GM13977 (cell line): ENCODE results near the gene GNAT1.

Experiments
- DNase-seq: peaks from one replicate; pipeline ENCODE4 v3.0.0; 2012; ENCODE audit warnings: low spot score
- CTCF ChIP-seq: IDR thresholded peaks from 2 replicates; pipeline ENCODE4 v1.5.1; 2012; ENCODE audit warnings: mild to moderate bottlenecking, control low read depth; ENCODE audit not compliant: insufficient read depth; ENCODE audit errors: extremely low read depth, missing control alignments
- in situ Hi-C: fragments of 300-500 bp; cut with MboI; formaldehyde crosslinking; loops from one replicate; pipeline ENCODE4 v1.12.0; 2022; ENCODE audit warnings: low sequenced_read_pairs, low pct_unique_long_range_greater_than_20kb, mixed read lengths, inconsistent platforms; ENCODE audit not compliant: unreplicated experiment

The GNAT1 gene

GRCh38 chr3:50230104-50230793, 38.8 kb downstream of the GNAT1 start:
- in situ Hi-C loops, result no loop called here
- DNase-seq, result no peak
- no peak for TF ChIP-seq CTCF

GRCh38 chr3:50230794-50231125, 39.4 kb downstream of the GNAT1 start:
- no peak for DNase-seq
- in situ Hi-C loops, result no loop called here
- TF ChIP-seq CTCF, result no peak

GRCh38 chr3:50231581-50231980, 40.2 kb downstream of the GNAT1 start:
- DNase-seq, result no peak
- in situ Hi-C loops, result no loop called here
- no peak for TF ChIP-seq CTCF

GRCh38 chr3:50232303-50232702, 40.9 kb downstream of the GNAT1 start:
- no peak for TF ChIP-seq CTCF
- in situ Hi-C loops, result no loop called here
- no peak for DNase-seq

- no peak for TF ChIP-seq CTCF
- in situ Hi-C loops, result no loop called here
- DNase-seq, result no peak
Measured at GRCh38 chr3:50233176-50233575, 41.8 kb downstream of the GNAT1 start.

- TF ChIP-seq CTCF, result no peak
- DNase-seq, result peak; percentile 100
- in situ Hi-C loops, result no loop called here
Measured at GRCh38 chr3:50235716-50236483, 44.5 kb downstream of the GNAT1 start, which contains the start of gene GNAI2. Gene GNAI2, plus strand, starts transcription at chr3:50236204. Its CDS starts 132 bp downstream, at chr3:50236336.
